Transverse colon (tissue), 3 donors: ENCODE results near the gene ZNF768.
A peak's percentile ranks its signal among the peaks of the same experiment; 100 is the strongest.

Experiments
- CTCF ChIP-seq, 5 experiments: fragments of 200-600 bp in 3 of 5; fragments of 450-650 bp in 2 of 5; sonication (generic) in 3 of 5; IDR thresholded peaks; 1 replicate in 2 of 5; 2 replicates in 3 of 5; pipeline ENCODE4 v1.5.1; 2016 to 2017; ENCODE audit warnings: antibody characterized with exemption in 5 of 5, inconsistent platforms in 3 of 5, mild to moderate bottlenecking in 2 of 5, moderate library complexity in 1 of 5
- POLR2A ChIP-seq: fragments of 450-650 bp; IDR thresholded peaks from one replicate; pipeline ENCODE4 v1.6.1; 2016; ENCODE audit warnings: antibody characterized with exemption, mild to moderate bottlenecking, moderate library complexity

GRCh38 chr16:30533146-30533522, 6.8 kb upstream of the ZNF768 start:
- peak; percentile 15 for TF ChIP-seq POLR2A
- no peak for TF ChIP-seq CTCF (IDR thresholded peaks at IDR 0.05)
